Islet precursor cell (in vitro differentiated cells): Measurements from ENCODE around the gene BPIFA2.
A peak's percentile ranks its signal among the peaks of the same experiment; 100 is the strongest.

Source experiments
- DNase-seq: peaks from one replicate; pipeline ENCODE4 v3.0.0-alpha.2; 2018

The BPIFA2 gene

GRCh38 chr20:33202451-33202850, 34.5 kb downstream of the BPIFA2 start:
- DNase-seq = no peak

- DNase-seq = no peak
Observed at GRCh38 chr20:33203444-33203843, 35.5 kb downstream of the BPIFA2 start.

- peak; percentile 89 for DNase-seq
Observed at GRCh38 chr20:33209789-33210188, 41.8 kb downstream of the BPIFA2 start.

- DNase-seq = no peak
Observed at GRCh38 chr20:33210371-33210770, 42.4 kb downstream of the BPIFA2 start.

- DNase-seq = peak; percentile 84
Observed at GRCh38 chr20:33211817-33212424, 44.0 kb downstream of the BPIFA2 start.

- DNase-seq = no peak
Observed at GRCh38 chr20:33217052-33217451, 49.1 kb downstream of the BPIFA2 start, which contains the start of gene BPIFA3. TSS of gene BPIFA3 (plus strand) at chr20:33217352. CDS start at chr20:33217537, 185 bp downstream.

GRCh38 chr20:33224399-33224798, 56.4 kb downstream of the BPIFA2 start:
- no peak for DNase-seq

GRCh38 chr20:33229843-33230242, 61.9 kb downstream of the BPIFA2 start:
- no peak for DNase-seq
